NCI-H748 (cell line): ENCODE data around the gene NEIL3.
A peak's percentile ranks its signal among the peaks of the same experiment; 100 is the strongest.
"Not testable (repeated sequence)": the region's sequence is repeated elsewhere in the genome, so short reads cannot be mapped to it uniquely, and the experiment has no call there.

Experiments
- DNase-seq: peaks from one replicate; lab custom pipeline; 2025; ENCODE audit not compliant: unreplicated experiment; lab: John Stamatoyannopoulos, UW

Gene NEIL3

GRCh38 chr4:177301126-177301639, 8.5 kb upstream of the NEIL3 start:
- DNase-seq = no peak

DNA sequence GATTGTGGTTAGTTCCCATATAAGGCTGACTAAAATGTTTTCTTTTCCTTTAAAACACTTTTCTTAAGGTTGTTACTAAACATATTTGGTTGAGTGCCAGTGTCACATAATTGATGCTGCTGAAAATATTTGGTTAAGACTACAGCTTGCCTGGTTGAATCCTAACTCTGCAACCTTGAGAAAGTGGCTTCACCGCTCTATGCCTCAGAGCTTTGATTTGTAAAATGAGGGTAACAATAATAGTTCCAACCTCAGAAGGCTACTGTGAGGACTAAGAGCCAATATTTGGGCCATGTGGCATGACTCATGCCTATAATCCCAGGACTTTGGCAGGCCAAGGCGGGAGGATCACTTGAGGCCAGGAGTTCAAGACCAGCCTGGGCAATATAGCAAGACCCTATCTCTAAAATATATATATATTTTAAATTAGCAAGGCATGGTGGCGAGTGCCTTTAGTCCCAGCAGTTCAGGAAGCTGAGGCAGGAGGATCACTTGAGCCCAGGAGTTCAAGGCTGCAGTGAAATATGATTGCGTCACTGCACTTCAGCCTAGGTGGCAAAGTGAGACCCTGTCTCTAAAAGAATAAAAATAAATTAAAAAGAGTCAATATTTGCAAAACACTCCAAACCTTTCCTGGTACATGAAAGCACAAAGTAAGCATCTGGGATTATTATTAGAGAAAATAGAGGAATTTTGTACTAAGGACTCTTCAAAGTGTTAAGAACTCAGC, 7.1 kb upstream of the NEIL3 start:
- no peak for DNase-seq

- DNase-seq = no peak
Measured at GRCh38 chr4:177304094-177304493, 5.6 kb upstream of the NEIL3 start.

DNA sequence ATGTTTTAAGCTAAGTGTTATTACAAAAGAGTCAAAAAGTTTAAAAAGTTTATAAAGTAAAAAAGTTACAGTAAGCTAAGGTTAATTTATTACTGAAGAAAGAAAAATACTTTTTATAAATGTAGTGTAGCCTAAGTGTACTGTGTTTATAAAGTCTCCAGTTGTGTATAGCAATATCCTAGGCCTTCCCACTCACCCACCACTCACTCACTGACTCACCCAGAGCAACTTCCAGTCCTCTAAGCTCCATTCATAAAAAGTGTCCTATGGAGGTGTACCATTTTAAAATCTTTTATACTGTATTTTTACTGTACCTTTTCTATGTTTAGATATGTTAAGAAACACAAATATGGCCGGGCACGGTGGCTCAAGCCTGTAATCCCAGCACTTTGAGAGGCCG, 4.8 kb upstream of the NEIL3 start:
- not testable (repeated sequence) for DNase-seq

- DNase-seq = no peak
Measured at GRCh38 chr4:177308125-177308524, 1.5 kb upstream of the NEIL3 start.

- no peak for DNase-seq
Measured at GRCh38 chr4:177308847-177309521, 690 bp upstream of the NEIL3 start.

GRCh38 chr4:177311589-177311988, 1.9 kb downstream of the NEIL3 start:
- DNase-seq = no peak

- no peak for DNase-seq
Measured at GRCh38 chr4:177313263-177313662, 3.6 kb downstream of the NEIL3 start.

DNA sequence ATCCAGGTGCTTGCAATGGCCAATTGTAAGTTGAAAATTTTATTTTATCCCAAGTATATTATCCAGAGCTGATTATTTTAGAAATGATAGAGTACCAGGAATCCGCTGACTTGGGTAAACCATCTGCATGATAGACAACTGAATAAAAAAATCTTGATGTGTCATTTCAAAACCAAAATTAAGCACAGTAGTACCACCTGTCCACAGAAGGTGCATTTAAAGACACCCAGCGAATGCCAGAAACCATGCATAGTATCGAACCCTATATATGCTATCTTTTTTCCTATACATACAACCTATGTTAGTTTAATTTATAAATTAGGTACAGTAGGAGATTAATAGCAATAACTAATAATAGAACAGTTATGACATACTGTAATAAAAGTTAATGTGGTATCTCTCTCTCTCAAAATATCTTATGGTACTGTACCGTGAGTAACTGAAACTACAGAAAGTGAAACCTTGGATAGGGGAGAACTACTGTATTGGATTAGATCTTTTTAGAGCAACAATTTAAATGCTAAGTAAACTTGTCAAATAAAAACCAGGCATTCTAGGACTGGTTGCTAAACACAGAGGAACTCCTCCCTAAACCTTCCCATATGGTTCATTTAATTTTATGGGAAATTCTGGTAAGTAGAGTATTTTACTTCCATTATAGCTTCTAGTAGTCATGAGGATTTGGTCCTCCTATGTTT, 6.2 kb downstream of the NEIL3 start:
- DNase-seq = no peak

- no peak for DNase-seq
Measured at GRCh38 chr4:177320721-177321120, 11.0 kb downstream of the NEIL3 start.

DNA sequence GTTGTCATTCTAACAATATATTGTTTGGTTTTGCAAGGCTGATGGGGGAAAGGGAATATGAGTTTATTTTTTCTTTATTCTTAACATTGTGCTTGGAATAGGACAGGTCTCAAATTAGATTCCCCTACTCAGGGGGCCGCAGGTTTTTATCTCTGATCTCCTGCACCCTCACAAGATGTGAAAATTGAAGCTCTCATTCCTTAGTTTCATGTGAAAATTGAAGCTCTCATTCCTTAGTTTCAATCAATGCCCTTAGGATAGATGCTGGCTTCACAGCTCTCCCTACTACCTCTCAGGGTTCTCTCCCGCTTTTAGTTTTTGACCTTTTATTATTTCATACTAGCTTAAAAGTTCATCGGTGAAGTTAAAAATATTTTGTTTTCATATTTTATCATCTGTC, 12.0 kb downstream of the NEIL3 start:
- no peak for DNase-seq

- DNase-seq = no peak
Measured at GRCh38 chr4:177322266-177322665, 12.6 kb downstream of the NEIL3 start.

GRCh38 chr4:177322881-177323280, 13.2 kb downstream of the NEIL3 start:
- no peak for DNase-seq

GRCh38 chr4:177323416-177323815, 13.7 kb downstream of the NEIL3 start:
- DNase-seq = no peak

GRCh38 chr4:177332119-177332518, 22.4 kb downstream of the NEIL3 start:
- no peak for DNase-seq

GRCh38 chr4:177339477-177340374, 30.1 kb downstream of the NEIL3 start:
- peak; percentile 43 for DNase-seq

- DNase-seq = no peak
Measured at GRCh38 chr4:177348348-177348747, 38.7 kb downstream of the NEIL3 start.

DNA sequence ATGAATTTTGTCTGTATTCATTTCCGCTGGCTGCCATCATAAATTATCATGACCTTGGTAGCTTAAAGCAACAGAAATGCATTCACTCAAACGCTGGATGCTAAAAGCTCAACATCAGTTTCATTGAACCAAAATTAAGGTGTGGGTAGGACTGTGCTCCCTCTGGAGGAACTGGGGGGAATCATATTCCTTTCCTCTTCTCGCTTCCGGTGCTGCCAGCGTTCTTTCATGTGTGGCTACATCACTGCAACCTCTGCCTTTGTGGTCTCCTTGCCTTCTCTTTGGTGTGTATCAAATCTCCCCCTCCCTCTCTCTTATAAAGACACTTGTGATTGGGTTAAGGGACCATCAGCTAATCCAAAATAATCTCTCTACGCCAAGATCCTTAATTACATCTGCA, 39.5 kb downstream of the NEIL3 start:
- DNase-seq = no peak

- peak; percentile 3 for DNase-seq
Measured at GRCh38 chr4:177351622-177352244, 42.1 kb downstream of the NEIL3 start.

GRCh38 chr4:177356206-177356605, 46.5 kb downstream of the NEIL3 start:
- peak; percentile 16 for DNase-seq
